Effector memory CD8-positive, alpha-beta T cell (primary cell): ENCODE measurements around the gene EMP3.
"Not testable (repeated sequence)": the region's sequence is repeated elsewhere in the genome, so short reads cannot be mapped to it uniquely, and the experiment has no call there.

ENCODE experiments used
- ATAC-seq: fragments of 150-1000 bp; cut with Tn5 transposase; replicated peaks from 2 replicates; pipeline ENCODE4 v1.10.0; 2021; ENCODE audit warnings: mild to moderate bottlenecking, moderate library complexity
- DNase-seq, 3 experiments: peaks; one replicate each; pipeline ENCODE4 v3.0.0; 2021
- H3K27ac Mint-ChIP-seq, 2 donors: one replicate each; pipeline ENCODE4 v1.8.0; 2022; ENCODE audit warnings: mild to moderate bottlenecking in 2 of 2, mixed read lengths in 2 of 2, moderate library complexity in 2 of 2
- H3K27me3 Mint-ChIP-seq, 2 donors: one replicate each; pipeline ENCODE4 v1.8.0; 2022; ENCODE audit warnings: mixed read lengths in 2 of 2
- H3K36me3 Mint-ChIP-seq: one replicate; pipeline ENCODE4 v1.8.0; 2022; ENCODE audit warnings: mild to moderate bottlenecking, moderate library complexity, mixed read lengths; ENCODE audit not compliant: insufficient read depth
- H3K4me1 Mint-ChIP-seq, 2 donors: one replicate each; pipeline ENCODE4 v1.8.0; 2022; ENCODE audit warnings: low read depth in 2 of 2, mixed read lengths in 2 of 2
- H3K4me3 Mint-ChIP-seq, 2 donors: one replicate each; pipeline ENCODE4 v1.8.0; 2022; ENCODE audit warnings: mild to moderate bottlenecking in 2 of 2, mixed read lengths in 2 of 2, moderate library complexity in 2 of 2
- H3K9me3 Mint-ChIP-seq, 2 donors: one replicate each; pipeline ENCODE4 v1.8.0; 2022; ENCODE audit warnings: mixed read lengths in 2 of 2
- total RNA-seq, 9 experiments: gene quantifications; one replicate each; lab custom pipeline; 2026; lab: John Stamatoyannopoulos, UW

EMP3 gene, protein sequence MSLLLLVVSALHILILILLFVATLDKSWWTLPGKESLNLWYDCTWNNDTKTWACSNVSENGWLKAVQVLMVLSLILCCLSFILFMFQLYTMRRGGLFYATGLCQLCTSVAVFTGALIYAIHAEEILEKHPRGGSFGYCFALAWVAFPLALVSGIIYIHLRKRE
- total RNA-seq: 87.3 to 178 (median 118) reads per million in 9 experiments

DNA sequence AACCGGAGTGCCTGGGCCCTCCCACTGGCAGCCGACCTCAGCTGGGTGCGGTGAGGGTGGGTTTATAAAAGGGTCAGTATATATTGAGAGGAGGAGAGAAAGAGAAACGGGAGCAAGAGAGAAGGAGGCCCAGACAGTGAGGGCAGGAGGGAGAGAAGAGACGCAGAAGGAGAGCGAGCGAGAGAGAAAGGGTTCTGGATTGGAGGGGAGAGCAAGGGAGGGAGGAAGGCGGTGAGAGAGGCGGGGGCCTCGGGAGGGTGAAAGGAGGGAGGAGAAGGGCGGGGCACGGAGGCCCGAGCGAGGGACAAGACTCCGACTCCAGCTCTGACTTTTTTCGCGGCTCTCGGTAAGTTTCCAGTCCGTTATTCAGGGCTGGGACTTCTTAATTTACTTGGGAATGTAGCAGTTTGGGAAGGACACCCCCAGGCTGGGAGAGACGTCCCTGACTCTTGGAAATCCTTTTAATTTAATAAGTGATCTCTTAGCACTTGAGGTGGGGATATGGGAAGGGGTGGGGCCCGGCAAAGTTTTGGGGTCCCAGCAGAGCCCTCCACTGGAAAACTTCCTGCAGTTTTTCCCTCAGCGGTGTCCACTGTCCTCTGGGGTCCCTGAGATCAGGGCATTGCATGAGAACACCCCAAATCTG lies at the start of gene EMP3:
EMP3 (plus strand) TSS at position 288 of the 646 bp plus-strand sequence. CDS start 1,293 bp downstream, outside the sequence.
- H3K36me3 Mint-ChIP-seq: peaks cover 76% of the 10 kb centered on the region
- peak; percentile 74 to 79 (median 75) for DNase-seq
- peak within 1 kb of the TSS; percentile 81 to 86 for H3K4me3 Mint-ChIP-seq
- peaks cover 73 to 75% of the 10 kb centered on the region in 2 donors for H3K4me1 Mint-ChIP-seq
- no peaks in the 10 kb centered on the region for H3K27me3 Mint-ChIP-seq
- ATAC-seq: peak; percentile 33
- no peaks in the 10 kb centered on the region for H3K9me3 Mint-ChIP-seq
- peak within 1 kb of the TSS; percentile 97 to 99 for H3K27ac Mint-ChIP-seq

DNA sequence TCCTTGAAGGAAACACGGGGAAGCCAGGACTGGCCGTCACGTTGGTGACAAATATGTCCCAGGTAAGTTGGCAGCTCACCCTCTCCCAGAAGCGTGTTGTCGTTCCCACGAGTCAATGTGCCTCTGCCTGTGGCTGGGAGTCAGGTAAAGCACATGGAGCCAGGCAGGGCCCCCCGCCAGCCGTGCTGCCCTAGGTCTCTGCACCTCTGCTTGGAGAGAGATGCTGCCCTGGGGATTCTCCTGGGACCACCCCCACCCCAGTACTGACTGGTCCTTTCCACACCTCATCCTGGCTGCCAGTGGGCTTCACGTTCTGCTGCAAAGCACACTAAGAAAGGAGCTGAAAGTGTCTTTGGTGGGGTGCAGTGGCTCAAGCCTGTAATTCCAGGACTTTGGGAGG lies 45.6 kb upstream of the EMP3 start:
- Mint-ChIP-seq H3K4me1 (no peaks in the 10 kb centered on the region), H3K27ac (no peak overlapping the region), H3K36me3 (no peaks in the 10 kb centered on the region)

DNA sequence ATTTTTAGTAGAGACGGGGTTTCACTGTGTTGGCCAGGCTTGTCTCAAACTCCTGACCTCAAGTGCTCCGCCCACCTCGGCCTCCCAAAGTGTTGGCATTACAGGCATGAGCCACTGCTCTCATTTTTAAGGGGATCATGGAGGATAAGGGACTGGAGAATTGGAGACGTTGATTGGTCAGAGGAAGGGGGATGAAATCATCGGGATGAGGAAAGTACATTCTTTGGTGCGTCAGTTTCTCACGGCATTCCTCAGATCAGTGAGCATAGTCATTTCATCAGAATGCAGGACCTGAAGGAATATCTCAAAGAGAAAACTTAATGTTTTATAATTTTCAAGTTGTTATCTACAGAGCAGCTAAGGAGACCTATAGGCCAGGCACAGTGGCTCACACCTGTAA lies 41.4 kb upstream of the EMP3 start:
- peaks cover 23 to 24% of the 10 kb centered on the region in 2 donors for H3K27me3 Mint-ChIP-seq
- no peak overlapping the region for H3K27ac Mint-ChIP-seq
- no peak overlapping the region for H3K4me3 Mint-ChIP-seq
- no peaks in the 10 kb centered on the region for H3K4me1 Mint-ChIP-seq
- H3K36me3 Mint-ChIP-seq: peaks cover 4% of the 10 kb centered on the region
- ATAC-seq: no peak
- H3K9me3 Mint-ChIP-seq: no peaks in the 10 kb centered on the region
- no peak for DNase-seq

More for the DNA sequence above, 45.6 kb upstream of the EMP3 start:
- ATAC-seq: no peak
- no peak for DNase-seq
- no peaks in the 10 kb centered on the region for H3K9me3 Mint-ChIP-seq
- H3K4me3 Mint-ChIP-seq: no peak overlapping the region
- H3K27me3 Mint-ChIP-seq: peaks cover 10 to 18% of the 10 kb centered on the region in 2 donors

DNA sequence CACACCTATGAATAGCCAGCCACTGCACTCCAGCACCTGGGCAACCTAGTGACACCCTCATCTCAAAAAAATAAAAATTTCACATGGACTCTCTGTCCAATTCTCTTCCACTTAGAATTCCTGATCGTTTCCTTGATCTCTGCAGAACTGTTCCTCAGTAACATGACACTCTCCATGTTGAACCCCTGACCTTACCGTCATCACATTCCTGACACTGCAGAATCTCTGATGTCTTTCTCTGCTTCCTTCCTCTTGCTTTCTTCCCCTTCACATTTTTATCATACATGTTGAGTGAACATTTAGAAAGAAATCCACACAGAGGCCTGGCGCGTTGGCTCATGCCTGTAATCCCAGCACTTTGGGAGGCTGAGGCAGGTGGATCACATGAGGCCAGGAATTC lies 40.5 kb upstream of the EMP3 start:
- H3K4me1 Mint-ChIP-seq: no peaks in the 10 kb centered on the region
- H3K4me3 Mint-ChIP-seq: no peak overlapping the region
- ATAC-seq (no peak), DNase-seq (no peak)
- peaks cover 11% of the 10 kb centered on the region for H3K36me3 Mint-ChIP-seq
- H3K27ac Mint-ChIP-seq: no peak overlapping the region
- H3K9me3 Mint-ChIP-seq: no peaks in the 10 kb centered on the region
- H3K27me3 Mint-ChIP-seq: peaks cover 21 to 24% of the 10 kb centered on the region in 2 donors

DNA sequence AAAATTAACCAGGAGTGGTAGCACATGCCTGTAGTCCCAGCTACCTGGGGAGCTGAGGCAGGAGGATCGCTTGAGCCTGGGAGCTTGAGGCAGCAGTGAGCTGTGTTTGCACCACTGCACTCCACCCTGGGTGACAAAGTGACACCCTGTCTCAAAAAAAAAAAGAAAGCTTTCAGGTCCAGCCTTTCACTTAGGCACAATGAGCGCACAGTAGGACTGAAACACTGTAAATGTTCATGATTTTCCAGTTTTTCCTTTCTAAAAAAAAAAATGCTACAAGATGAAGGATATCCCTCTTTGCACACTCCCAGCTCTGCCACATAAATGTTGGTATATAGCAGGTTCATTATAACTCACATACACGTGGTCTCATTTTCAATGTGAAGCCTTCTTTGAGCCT lies 37.6 kb upstream of the EMP3 start:
- DNase-seq (no peak), ATAC-seq (no peak)
- Mint-ChIP-seq H3K4me3 (no peak overlapping the region), H3K9me3 (no peaks in the 10 kb centered on the region), H3K27ac (no peak overlapping the region), H3K4me1 (peaks cover 6 to 7% of the 10 kb centered on the region in 2 donors), H3K36me3 (peaks cover 11% of the 10 kb centered on the region), H3K27me3 (peaks cover 22 to 24% of the 10 kb centered on the region in 2 donors)

DNA sequence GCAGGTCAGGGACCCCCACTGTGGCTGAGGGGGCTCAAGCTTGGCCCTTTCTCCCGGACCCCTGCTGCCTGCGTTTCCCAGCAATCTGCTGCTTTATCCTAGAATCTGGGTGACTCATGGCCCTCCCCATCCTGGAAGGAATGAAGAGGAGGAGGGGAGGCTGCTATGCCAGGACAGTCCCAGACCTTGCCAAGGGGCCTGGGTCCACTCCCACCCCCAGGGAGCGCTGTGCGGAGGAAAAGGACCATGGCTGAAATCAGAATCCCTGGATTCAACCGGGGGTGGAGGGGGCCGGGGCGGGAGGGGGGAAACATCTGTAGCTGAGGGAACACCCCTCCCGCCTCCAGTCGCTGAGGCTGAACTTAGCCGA lies 35.0 kb upstream of the EMP3 start:
- Mint-ChIP-seq H3K4me3 (peak overlapping the region; percentile 36 to 72), H3K4me1 (peaks cover 6 to 7% of the 10 kb centered on the region in 2 donors), H3K27me3 (peaks cover 15 to 29% of the 10 kb centered on the region in 2 donors), H3K9me3 (no peaks in the 10 kb centered on the region), H3K36me3 (peaks cover 11% of the 10 kb centered on the region), H3K27ac (no peak overlapping the region)
- no peak for DNase-seq
- ATAC-seq: no peak

DNA sequence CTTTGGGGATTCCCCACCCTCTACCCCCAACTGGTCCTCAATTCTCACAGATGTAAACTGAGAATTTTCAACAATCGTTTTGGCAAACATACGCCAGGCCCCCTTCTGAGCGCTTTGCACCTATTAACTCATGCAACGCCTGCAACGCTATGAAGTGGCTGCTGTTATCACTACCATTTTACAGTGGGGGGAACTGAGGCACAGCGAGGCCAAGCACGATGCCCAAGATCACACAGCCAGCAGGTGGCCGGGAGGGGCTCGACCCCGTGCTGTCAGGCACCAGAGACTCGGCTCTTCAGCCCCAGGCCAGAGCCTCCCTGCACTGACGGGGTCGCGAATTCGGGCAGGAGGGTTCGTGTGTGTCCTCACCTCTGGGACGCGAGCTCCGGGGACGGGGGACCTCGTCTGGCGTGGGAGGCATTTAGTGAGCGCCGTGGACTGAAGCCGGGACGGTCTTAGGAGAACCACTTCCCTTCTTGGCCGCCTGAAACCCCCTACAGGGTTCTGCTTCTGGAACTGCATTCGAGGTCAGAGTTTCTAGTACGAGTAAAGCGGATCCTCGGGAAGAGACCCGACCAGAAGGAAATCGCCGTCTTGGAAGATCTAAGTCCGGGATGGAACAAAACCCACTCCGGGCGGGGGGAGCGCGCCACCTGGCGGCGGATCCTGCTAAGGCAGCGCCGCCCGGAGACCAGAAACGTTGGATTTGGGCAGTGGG lies 34.4 kb upstream of the EMP3 start:
- H3K4me3 Mint-ChIP-seq: peak overlapping the region; percentile 72 to 79
- H3K36me3 Mint-ChIP-seq: peaks cover 10% of the 10 kb centered on the region
- no peak overlapping the region for H3K27ac Mint-ChIP-seq
- H3K9me3 Mint-ChIP-seq: no peaks in the 10 kb centered on the region
- DNase-seq (peak; percentile 46 to 63 (median 58)), ATAC-seq (peak; percentile 58)
- peaks cover 6 to 7% of the 10 kb centered on the region in 2 donors for H3K4me1 Mint-ChIP-seq
- peaks cover 10 to 29% of the 10 kb centered on the region in 2 donors for H3K27me3 Mint-ChIP-seq

DNA sequence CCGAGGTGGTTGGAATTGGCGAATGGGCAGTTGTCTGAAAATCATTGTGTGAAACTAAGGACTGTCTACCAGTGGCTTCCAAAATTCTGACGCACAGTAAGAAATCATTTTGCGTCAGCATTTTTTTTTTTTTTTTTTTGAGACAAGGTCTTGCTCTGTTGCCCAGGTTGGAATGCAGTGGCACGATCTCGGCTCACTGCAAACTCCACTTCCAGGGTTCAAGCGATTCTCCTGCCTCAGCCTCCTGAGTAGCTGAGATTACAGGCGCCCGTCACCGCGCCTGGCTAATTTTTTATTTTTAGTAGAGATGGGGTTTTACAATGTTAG lies 33.9 kb upstream of the EMP3 start:
- Mint-ChIP-seq H3K4me3 (peak overlapping the region; percentile 72 to 79), H3K27me3 (peaks cover 5 to 29% of the 10 kb centered on the region in 2 donors)
- DNase-seq, H3K9me3 Mint-ChIP-seq, H3K4me1 Mint-ChIP-seq, H3K36me3 Mint-ChIP-seq, ATAC-seq, H3K27ac Mint-ChIP-seq: not testable (repeated sequence)

DNA sequence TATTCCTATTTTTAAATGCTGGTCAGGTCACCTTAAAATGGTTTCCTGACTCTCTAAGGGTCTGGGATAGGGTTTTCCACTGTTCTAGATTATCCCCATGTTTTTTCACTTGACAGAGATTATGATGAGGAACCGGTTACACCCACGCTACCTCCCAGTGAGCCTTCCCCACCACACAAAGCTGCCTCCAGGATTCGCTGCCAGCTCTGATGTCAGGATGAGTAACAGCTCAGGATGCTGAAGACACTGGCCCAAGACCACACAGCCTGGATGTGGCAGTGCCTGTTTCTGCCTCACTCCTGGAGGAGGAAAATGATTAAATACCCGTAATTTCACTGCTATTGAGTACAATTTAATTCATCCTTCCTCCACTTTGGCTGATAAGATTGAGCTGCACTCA lies 32.6 kb upstream of the EMP3 start:
- Mint-ChIP-seq H3K36me3 (peaks cover 8% of the 10 kb centered on the region), H3K9me3 (no peaks in the 10 kb centered on the region), H3K27me3 (peaks cover 0 to 30% of the 10 kb centered on the region in 2 donors), H3K27ac (no peak overlapping the region), H3K4me1 (peaks cover 6 to 7% of the 10 kb centered on the region in 2 donors), H3K4me3 (no peak overlapping the region)
- ATAC-seq: no peak
- no peak for DNase-seq

DNA sequence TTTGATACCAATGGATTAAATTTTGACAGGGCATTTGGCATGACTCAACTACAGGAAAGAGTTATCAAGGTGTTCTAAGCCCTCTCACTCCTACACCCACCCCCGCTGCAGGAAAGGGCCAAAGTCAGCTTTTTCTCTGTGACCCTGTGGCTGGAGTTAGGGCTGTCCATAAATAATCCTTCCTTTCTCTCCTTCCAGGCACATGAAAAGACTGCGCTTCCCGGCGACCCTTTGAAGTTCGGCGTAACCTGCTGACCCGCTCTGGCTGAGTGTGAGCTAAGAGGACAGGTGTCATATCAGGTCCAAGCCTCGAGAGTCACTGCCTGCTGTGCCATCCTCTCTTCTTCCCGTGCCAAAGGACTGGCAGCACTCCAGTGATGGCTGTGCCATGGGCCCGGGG lies 29.9 kb upstream of the EMP3 start:
- no peak for ATAC-seq
- Mint-ChIP-seq H3K27ac (no peak overlapping the region), H3K4me1 (peaks cover 6 to 7% of the 10 kb centered on the region in 2 donors), H3K27me3 (peaks cover 0 to 30% of the 10 kb centered on the region in 2 donors), H3K36me3 (no peaks in the 10 kb centered on the region), H3K9me3 (no peaks in the 10 kb centered on the region), H3K4me3 (no peak overlapping the region)
- DNase-seq: no peak

DNA sequence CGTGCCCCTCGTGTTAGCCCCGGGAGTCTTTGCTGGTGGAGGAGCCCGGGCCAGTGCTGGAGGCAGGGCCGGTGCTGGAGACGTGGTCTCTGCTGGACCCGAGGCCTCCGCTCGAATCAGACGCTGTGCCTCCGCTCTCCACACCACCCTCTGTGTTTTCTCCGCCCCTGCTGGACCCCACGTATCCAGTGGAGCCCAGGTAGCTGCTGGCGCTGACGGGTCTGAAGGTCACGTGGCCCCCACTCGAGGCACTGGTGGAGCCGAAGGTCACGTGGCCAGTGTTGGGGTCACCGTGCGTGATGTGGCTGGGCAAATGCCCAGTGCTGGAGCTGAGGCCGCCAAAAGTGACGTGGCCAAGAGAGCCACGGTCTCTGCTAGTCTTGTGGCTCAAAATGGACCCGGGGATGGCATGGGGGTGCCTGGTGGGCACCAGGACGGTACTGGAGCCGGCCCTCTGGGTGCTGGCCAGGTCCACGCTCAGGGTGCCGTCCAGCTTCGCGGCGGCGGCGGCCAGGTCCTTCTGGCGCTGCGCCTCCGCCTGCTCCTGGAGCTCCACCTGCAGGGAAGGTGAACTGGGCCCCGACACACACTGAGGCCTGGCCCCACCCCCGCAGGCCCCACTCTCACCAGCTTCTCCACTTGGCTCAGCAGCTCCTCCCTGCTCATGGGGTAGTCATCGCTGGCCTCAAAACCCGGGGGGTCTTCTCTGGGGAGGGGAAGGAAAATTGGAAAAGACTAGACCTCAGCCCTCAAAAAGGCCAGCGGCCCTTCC lies 28.2 kb upstream of the EMP3 start:
- H3K4me3 Mint-ChIP-seq: no peak overlapping the region
- ATAC-seq (no peak), DNase-seq (no peak)
- H3K9me3 Mint-ChIP-seq: no peaks in the 10 kb centered on the region
- H3K4me1 Mint-ChIP-seq: no peaks in the 10 kb centered on the region
- H3K27me3 Mint-ChIP-seq: peaks cover 0 to 30% of the 10 kb centered on the region in 2 donors
- H3K36me3 Mint-ChIP-seq: no peaks in the 10 kb centered on the region
- H3K27ac Mint-ChIP-seq: peak overlapping the region in 1 of 2 donors; percentile 2

DNA sequence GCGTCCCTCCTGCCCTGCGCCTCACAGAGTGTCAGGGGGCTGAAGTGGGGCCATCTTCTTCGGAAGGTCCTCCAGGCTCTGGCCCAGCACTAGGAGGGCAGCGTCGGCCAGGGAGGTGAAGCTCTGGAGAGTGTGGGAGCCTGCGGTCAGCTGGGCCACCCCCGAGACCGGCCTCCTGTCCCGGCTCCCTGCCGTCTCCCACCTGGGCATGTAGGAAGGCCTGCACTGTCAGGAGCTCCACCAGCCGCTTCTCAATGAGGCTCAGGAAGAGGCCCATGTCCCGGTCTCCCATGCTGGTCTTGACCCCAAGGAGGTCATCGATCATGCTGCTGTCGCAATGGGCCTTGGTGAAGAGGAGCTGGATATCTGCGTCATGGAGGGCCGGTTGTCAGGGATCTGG lies 27.4 kb upstream of the EMP3 start:
- DNase-seq: no peak
- Mint-ChIP-seq H3K9me3 (no peaks in the 10 kb centered on the region), H3K27ac (no peak overlapping the region), H3K4me1 (no peaks in the 10 kb centered on the region), H3K4me3 (no peak overlapping the region), H3K27me3 (peaks cover 0 to 26% of the 10 kb centered on the region in 2 donors), H3K36me3 (no peaks in the 10 kb centered on the region)
- no peak for ATAC-seq

DNA sequence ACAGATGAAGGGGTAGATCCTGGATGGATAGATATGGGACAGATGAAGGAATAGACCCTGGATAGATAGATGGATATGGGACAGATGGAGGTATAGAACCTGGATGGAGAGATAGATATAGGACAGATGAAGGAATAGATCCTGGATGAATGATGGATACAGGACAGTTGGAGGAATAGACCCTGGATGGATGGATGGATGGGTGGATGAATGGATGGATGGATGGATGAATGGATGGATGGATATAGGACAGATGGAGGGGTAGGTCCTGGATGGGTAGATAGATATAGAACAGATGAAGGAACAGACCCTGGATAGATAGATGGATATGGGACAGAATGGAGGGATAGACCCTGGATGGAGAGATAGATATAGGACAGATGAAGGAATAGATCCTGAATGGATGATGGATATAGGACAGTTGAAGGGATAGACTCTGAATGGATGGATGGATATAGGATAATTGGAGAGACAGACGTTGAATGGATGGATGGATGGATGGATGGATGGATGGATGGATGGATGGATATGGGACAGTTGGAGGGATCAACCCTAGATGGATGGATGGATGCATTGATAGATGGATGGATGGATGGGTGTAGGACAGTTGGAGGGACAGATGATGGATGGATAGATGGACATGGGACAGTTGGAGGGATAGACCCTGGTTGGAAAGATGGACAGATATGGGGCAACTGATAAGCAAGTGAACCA lies 23.3 kb upstream of the EMP3 start:
- H3K4me1 Mint-ChIP-seq: no peaks in the 10 kb centered on the region
- ATAC-seq: no peak
- no peak for DNase-seq
- H3K36me3 Mint-ChIP-seq: peaks cover 4% of the 10 kb centered on the region
- no peaks in the 10 kb centered on the region for H3K9me3 Mint-ChIP-seq
- H3K27me3 Mint-ChIP-seq: no peaks in the 10 kb centered on the region
- no peak overlapping the region for H3K4me3 Mint-ChIP-seq
- H3K27ac Mint-ChIP-seq: no peak overlapping the region
